Endothelial cell of umbilical vein (primary cell): ENCODE data around the gene CPNE2. TPM values are rescaled to one million over a fixed set of nuclear protein-coding genes. Genes with fewer than 3 reads are reported as not detected.

Experiments
- BruUV-seq: library from RNA; stranded (reverse); fragments of 400-500 nt; replicated peaks from 2 replicates; lab custom pipeline; 2021; lab: Mats Ljungman, UMichigan
- CTCF ChIA-PET: fragments of 300-600, 350-600 bp; sonication (Branson Sonifier 250); formaldehyde crosslinking; loops from one replicate; lab custom pipeline; 2021; ENCODE audit warnings: antibody characterized with exemption, inconsistent platforms; lab: Charles Lee
- POLR2A ChIA-PET: fragments of 300-600, 350-600 bp; sonication (Branson Sonifier 250); formaldehyde crosslinking; loops from one replicate; lab custom pipeline; 2021; ENCODE audit warnings: antibody characterized with exemption, inconsistent platforms; lab: Charles Lee
- DNase-seq: peaks from one replicate; pipeline ENCODE4 v3.0.0-alpha.2; 2011; ENCODE audit warnings: low read depth, low spot score
- FAIRE-seq: peaks from 2 replicates; lab custom pipeline; 2011; peaks lifted over from hg19 to GRCh38; lab: Jason Lieb, UNC
- H2AFZ ChIP-seq: 2 replicates; pipeline ENCODE4 v1.6.0; 2012; ENCODE audit warnings: low read depth, low read length, control low read depth, inconsistent platforms
- H3K27ac ChIP-seq: 2 replicates; pipeline ENCODE4 v1.5.1; 2011; ENCODE audit warnings: low read depth, mild to moderate bottlenecking, control low read depth, low read length, moderate library complexity; ENCODE audit not compliant: insufficient read depth
- H3K27me3 ChIP-seq, 2 experiments: 2 replicates each; pipeline versions ENCODE4 v1.6.0 to v1.6.1; 2011; ENCODE audit warnings: low read length in 2 of 2, mixed read lengths in 1 of 2; ENCODE audit not compliant: control insufficient read depth in 2 of 2, insufficient read depth in 2 of 2
- H3K36me3 ChIP-seq, 2 experiments: 2 replicates in 1 of 2; 3 replicates in 1 of 2; pipeline ENCODE4 v1.5.1; 2011; ENCODE audit warnings: low read length in 2 of 2, mild to moderate bottlenecking in 1 of 2, moderate library complexity in 1 of 2; ENCODE audit not compliant: control insufficient read depth in 2 of 2, insufficient read depth in 2 of 2; ENCODE audit errors: extremely low read depth in 1 of 2
- H3K4me1 ChIP-seq: 3 replicates; pipeline ENCODE4 v1.5.1; 2011; ENCODE audit warnings: mild to moderate bottlenecking, low read length; ENCODE audit not compliant: control insufficient read depth, insufficient read depth; ENCODE audit errors: extremely low read depth
- H3K4me2 ChIP-seq: 2 replicates; pipeline ENCODE4 v1.6.1; 2011; ENCODE audit warnings: low read length, control low read depth, mixed read lengths; ENCODE audit not compliant: insufficient read depth
- H3K4me3 ChIP-seq, 3 experiments: fragments of 200-600 bp in 1 of 3; sonication (generic), shearing (Covaris generic) in 1 of 3; replicated peaks in 1 of 3; 2 replicates each; pipeline ENCODE4 v1.5.1; 2011 to 2016; ENCODE audit warnings: control low read depth in 3 of 3, low read length in 3 of 3, mild to moderate bottlenecking in 2 of 3, inconsistent platforms in 1 of 3, low read depth in 1 of 3, moderate library complexity in 1 of 3; ENCODE audit not compliant: insufficient read depth in 1 of 3
- H3K79me2 ChIP-seq: 2 replicates; pipeline ENCODE4 v1.6.0; 2012; ENCODE audit warnings: low read length, inconsistent platforms; ENCODE audit not compliant: control insufficient read depth, insufficient read depth
- H3K9ac ChIP-seq: replicated peaks from 2 replicates; pipeline ENCODE3; 2011; ENCODE audit warnings: low read length, control low read depth; ENCODE audit not compliant: insufficient read depth; ENCODE audit errors: extremely low read depth
- H3K9me1 ChIP-seq: replicated peaks from 3 replicates; pipeline ENCODE4 v1.6.0; 2011; ENCODE audit warnings: mild to moderate bottlenecking, low read length; ENCODE audit not compliant: control insufficient read depth, insufficient read depth; ENCODE audit errors: extremely low read depth
- H3K9me3 ChIP-seq: replicated peaks from 2 replicates; pipeline ENCODE4 v1.5.1; 2012; ENCODE audit warnings: low read length, inconsistent platforms; ENCODE audit not compliant: control insufficient read depth, insufficient read depth
- H4K20me1 ChIP-seq: replicated peaks from 2 replicates; pipeline ENCODE3; 2011; ENCODE audit warnings: mild to moderate bottlenecking, low read length; ENCODE audit not compliant: control insufficient read depth, insufficient read depth; ENCODE audit errors: extremely low read depth
- CTCF ChIP-seq, 2 donors: IDR thresholded peaks; 1 replicate in 1 of 2; 2 replicates in 1 of 2; pipeline ENCODE4 v1.5.1; 2011; ENCODE audit warnings: low read length in 2 of 2, mild to moderate bottlenecking in 2 of 2, moderate library complexity in 2 of 2, control low read depth in 1 of 2, inconsistent platforms in 1 of 2, low read depth in 1 of 2; ENCODE audit not compliant: insufficient read depth in 1 of 2; ENCODE audit errors: extremely low read depth in 1 of 2
- EZH2 ChIP-seq: IDR thresholded peaks from 2 replicates; pipeline ENCODE4 v1.6.1; 2012; ENCODE audit warnings: borderline replicate concordance, low read depth, mild to moderate bottlenecking, moderate library complexity, low read length, inconsistent platforms; ENCODE audit not compliant: severe bottlenecking
- FOS ChIP-seq: IDR thresholded peaks from 2 replicates; pipeline ENCODE4 v1.6.1; 2011; ENCODE audit warnings: mild to moderate bottlenecking, low read length, moderate library complexity, borderline replicate concordance; ENCODE audit not compliant: insufficient read depth
- GATA2 ChIP-seq: IDR thresholded peaks from 2 replicates; pipeline ENCODE4 v1.7.0; 2011; ENCODE audit warnings: low read depth, mild to moderate bottlenecking, moderate library complexity, mixed read lengths, low read length; ENCODE audit not compliant: insufficient read length, insufficient read depth
- JUN ChIP-seq: IDR thresholded peaks from 2 replicates; pipeline ENCODE4 v1.6.1; 2011; ENCODE audit warnings: borderline replicate concordance, low read depth; ENCODE audit not compliant: insufficient read length, insufficient read depth
- MYC ChIP-seq: IDR thresholded peaks from one replicate; pipeline ENCODE4 v1.6.1; 2011; ENCODE audit warnings: mild to moderate bottlenecking, low read depth, low read length
- POLR2A ChIP-seq: IDR thresholded peaks from 2 replicates; pipeline ENCODE4 v1.6.1; 2012; ENCODE audit warnings: low read depth, mild to moderate bottlenecking, control low read depth, low read length
- POLR2AphosphoS5 ChIP-seq: IDR thresholded peaks from 2 replicates; pipeline ENCODE4 v1.6.1; 2012; ENCODE audit warnings: low read depth, mild to moderate bottlenecking, control low read depth, low read length, moderate library complexity; ENCODE audit not compliant: insufficient read depth
- dilution Hi-C: fragments of 300-500 bp; cut with MboI; formaldehyde crosslinking; loops from one replicate; pipeline ENCODE4 v1.15.0; 2019; ENCODE audit warnings: low sequenced_read_pairs; ENCODE audit not compliant: extremely low pct_ligation_motif_present
- intact Hi-C: fragments of 100-400 bp; cut with micrococcal nuclease; formaldehyde crosslinking; loops from one replicate; pipeline ENCODE4 v1.10.0; 2022
- polyA plus RNA-seq, 4 experiments: library from polyadenylated mRNA; depleted of rRNA in 3 of 4; stranded (reverse) in 3 of 4; unstranded in 1 of 4; fragments of >200 nt; gene quantifications; 2 replicates each; pipeline versions ENCODE4 v1.2.1 to v1.2.3, GENCODE V29; 2011 to 2012; ENCODE audit warnings: missing spikeins in 1 of 4
- total RNA-seq: library from RNA; stranded (reverse); gene quantifications from 2 replicates; pipeline ENCODE4 v1.2.3, GENCODE V29; 2021
- TF ChIP-seq, protein P1 (sequence below): IDR thresholded peaks from 2 replicates; pipeline ENCODE4 v1.6.1; 2011; ENCODE audit not compliant: insufficient read depth, insufficient read length

Gene CPNE2
- total and polyA plus RNA-seq, 2 donors (not counting 3 experiments of a cell fraction or from before 2014, with no cell fraction given), result 91.9 to 187 TPM

GRCh38 chr16:57156351-57156703 is 63.9 kb downstream of the CPNE2 start:
- Histone ChIP-seq H3K9ac (no peak overlapping the region), H3K27me3 (no peaks in the 10 kb centered on the region), H3K36me3 (peaks cover 0 to 20% of the 10 kb centered on the region in 2 experiments), H3K9me3 (no peaks in the 10 kb centered on the region), H3K27ac (no peak overlapping the region), H3K4me1 (peaks cover 11% of the 10 kb centered on the region), H2AFZ (no peak overlapping the region), H3K79me2 (no peaks in the 10 kb centered on the region), H3K4me2 (peak overlapping the region; percentile 68), H3K4me3 (no peak overlapping the region), H4K20me1 (no peaks in the 10 kb centered on the region), H3K9me1 (no peaks in the 10 kb centered on the region)
- ChIA-PET CTCF (interaction anchor here (1.3 to 3.0 kb wide), 5 partner anchors 9 to 72 kb away, joined by 4 to 22 read pairs (median 7); partner anchors contain the start of gene CPNE2), POLR2A (no interaction called here)
- dilution Hi-C loops, result no loop called here
- TF ChIP-seq GATA2 (peak; percentile 44), CTCF (IDR thresholded peaks at IDR 0.05; ENCODE audit: extremely low read depth in 1 of 2, insufficient read depth in 1 of 2, low read depth in 1 of 2, low read length in 2 of 2) (no peak), POLR2AphosphoS5 (no peak)
- FAIRE-seq, result peak; percentile 82
- DNase-seq, result peak; percentile 67
- no TSS peak for BruUV-seq
- intact Hi-C loops, result loop anchor here (2.0 kb wide), 1 partner anchor 16 kb away; no protein-coding TSS in a partner anchor

DNA sequence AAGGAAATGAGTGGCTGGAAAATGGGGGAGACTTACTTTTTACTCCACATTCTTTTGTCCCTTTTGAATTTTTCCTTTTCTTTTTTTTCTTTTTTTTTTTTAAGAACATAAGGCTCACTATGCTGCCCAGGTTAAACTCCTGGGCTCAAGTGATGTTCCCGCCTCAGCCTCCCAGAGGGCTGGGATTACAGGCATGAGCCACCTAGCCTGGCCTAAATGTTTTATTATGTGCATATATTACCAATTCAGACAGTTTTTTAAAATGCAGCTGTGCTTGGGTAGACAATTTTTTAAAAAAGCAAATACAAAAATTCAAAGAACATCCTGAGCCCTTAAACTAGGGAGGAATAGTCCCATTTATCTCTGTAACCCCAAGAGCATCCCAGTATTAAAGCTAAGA is 65.2 kb downstream of the CPNE2 start:
- no TSS peak for BruUV-seq
- Histone ChIP-seq H3K9ac (no peak overlapping the region), H3K4me2 (no peak overlapping the region), H3K36me3 (peaks cover 0 to 20% of the 10 kb centered on the region in 2 experiments), H3K79me2 (no peaks in the 10 kb centered on the region), H3K4me1 (peaks cover 11% of the 10 kb centered on the region), H3K9me1 (no peaks in the 10 kb centered on the region), H3K4me3 (no peak overlapping the region), H4K20me1 (no peaks in the 10 kb centered on the region), H3K27me3 (no peaks in the 10 kb centered on the region), H2AFZ (no peak overlapping the region), H3K27ac (no peak overlapping the region), H3K9me3 (no peaks in the 10 kb centered on the region)
- ChIA-PET POLR2A (no interaction called here), CTCF (interaction anchor here (1.4 to 3.0 kb wide), 2 partner anchors 65 to 73 kb away, joined by 3 to 9 read pairs; partner anchors contain the start of gene CPNE2)
- DNase-seq (no peak), FAIRE-seq (no peak)
- intact Hi-C loops (loop anchor here (2.0 kb wide), 1 partner anchor 17 kb away; no protein-coding TSS in a partner anchor), dilution Hi-C loops (no loop called here)
- TF ChIP-seq EZH2, result no peak
- no peak for TF ChIP-seq POLR2AphosphoS5
- TF ChIP-seq MYC, result no peak
- TF ChIP-seq CTCF (IDR thresholded peaks at IDR 0.05; ENCODE audit: extremely low read depth in 1 of 2, insufficient read depth in 1 of 2, low read depth in 1 of 2, low read length in 2 of 2), result no peak
- TF ChIP-seq FOS, result no peak
- TF ChIP-seq GATA2, result no peak
- TF ChIP-seq, protein P1, sequence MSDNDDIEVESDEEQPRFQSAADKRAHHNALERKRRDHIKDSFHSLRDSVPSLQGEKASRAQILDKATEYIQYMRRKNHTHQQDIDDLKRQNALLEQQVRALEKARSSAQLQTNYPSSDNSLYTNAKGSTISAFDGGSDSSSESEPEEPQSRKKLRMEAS, result no peak
- no peak for TF ChIP-seq JUN
- TF ChIP-seq POLR2A, result no peak
